Stimulated activated effector memory CD8-positive, alpha-beta T cell treated with anti-CD3 and anti-CD28 coated beads, Interleukin-12 subunit alpha, Interleukin-12 subunit beta, amount 100 ng/mL, for 72 hours (primary cell): Measurements from ENCODE around the gene DCTN2.
A peak's percentile ranks its signal among the peaks of the same experiment; 100 is the strongest.
"Not testable (repeated sequence)": the region's sequence is repeated elsewhere in the genome, so short reads cannot be mapped to it uniquely, and the experiment has no call there.

Experiments used
- ATAC-seq: fragments of 150-1000 bp; cut with Tn5 transposase; 2 replicates; pipeline ENCODE4 v1.10.0; 2021
- DNase-seq, 2 donors: peaks; one replicate each; pipeline ENCODE4 v3.0.0; 2021 to 2022; ENCODE audit warnings: low spot score in 2 of 2
- H3K27ac Mint-ChIP-seq: one replicate; pipeline ENCODE4 v1.8.0; 2022; ENCODE audit warnings: mild to moderate bottlenecking, mixed read lengths
- H3K36me3 Mint-ChIP-seq: one replicate; pipeline ENCODE4 v1.8.0; 2022; ENCODE audit warnings: mild to moderate bottlenecking, mixed read lengths
- H3K4me1 Mint-ChIP-seq: one replicate; pipeline ENCODE4 v1.8.0; 2022; ENCODE audit warnings: mixed read lengths
- H3K4me3 Mint-ChIP-seq: one replicate; pipeline ENCODE4 v1.8.0; 2022; ENCODE audit warnings: mild to moderate bottlenecking, mixed read lengths
- H3K9me3 Mint-ChIP-seq: one replicate; pipeline ENCODE4 v1.8.0; 2022; ENCODE audit warnings: mixed read lengths

DCTN2 gene

GRCh38 chr12:57546438-57547287, at the start of gene DCTN2:
DCTN2 (minus strand) TSS chr12:57547192; CDS start chr12:57547063, 129 bp downstream.
- peak within 1 kb of the TSS; percentile 97 for H3K4me3 Mint-ChIP-seq
- H3K9me3 Mint-ChIP-seq, result no peaks in the 10 kb centered on the region
- DNase-seq, result peak; percentile 76 to 93
- peak; percentile 95 for ATAC-seq
- H3K27ac Mint-ChIP-seq, result peak within 1 kb of the TSS; percentile 99
- H3K4me1 Mint-ChIP-seq, result peaks cover 54% of the 10 kb centered on the region
- peaks cover 43% of the 10 kb centered on the region for H3K36me3 Mint-ChIP-seq

DNA sequence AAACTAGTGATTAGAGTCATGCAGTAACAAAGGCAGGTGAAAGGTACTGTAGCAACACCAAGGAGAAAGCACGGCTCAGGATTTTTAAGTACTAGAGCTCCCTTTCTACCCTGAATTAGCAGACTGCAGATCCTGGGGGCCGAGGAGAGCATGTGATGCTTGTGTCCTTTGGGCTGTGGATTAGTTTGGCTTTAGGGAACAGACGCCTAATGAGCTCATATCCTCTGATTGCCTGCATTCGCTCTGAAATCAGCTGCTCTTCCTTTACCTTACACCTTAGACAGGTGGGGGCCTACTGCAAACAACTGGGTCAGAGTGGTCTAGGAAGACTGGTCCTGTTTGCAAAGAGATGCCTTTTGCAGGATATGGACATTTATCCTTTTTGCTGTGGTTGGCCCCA, 46.2 kb upstream of the DCTN2 start:
- Mint-ChIP-seq H3K9me3 (no peaks in the 10 kb centered on the region), H3K4me1 (peaks cover 24% of the 10 kb centered on the region), H3K36me3 (peaks cover 53% of the 10 kb centered on the region), H3K4me3 (no peak overlapping the region), H3K27ac (no peak overlapping the region)
- ATAC-seq (no peak), DNase-seq (no peak)

- no peak for ATAC-seq
- H3K4me3 Mint-ChIP-seq, result peak overlapping the region; percentile 84
- no peaks in the 10 kb centered on the region for H3K9me3 Mint-ChIP-seq
- H3K36me3 Mint-ChIP-seq, result peaks cover 47% of the 10 kb centered on the region
- DNase-seq, result no peak
- peak overlapping the region; percentile 88 for H3K27ac Mint-ChIP-seq
- peaks cover 24% of the 10 kb centered on the region for H3K4me1 Mint-ChIP-seq
Observed at GRCh38 chr12:57592551-57593165, 45.7 kb upstream of the DCTN2 start.

- no peak for ATAC-seq
- DNase-seq, result no peak
- no peaks in the 10 kb centered on the region for H3K9me3 Mint-ChIP-seq
- H3K36me3 Mint-ChIP-seq, result peaks cover 39% of the 10 kb centered on the region
- H3K4me1 Mint-ChIP-seq, result peaks cover 24% of the 10 kb centered on the region
- peak overlapping the region; percentile 84 for H3K4me3 Mint-ChIP-seq
- H3K27ac Mint-ChIP-seq, result peak overlapping the region; percentile 88
Observed at GRCh38 chr12:57591782-57592325, 44.9 kb upstream of the DCTN2 start.

DNA sequence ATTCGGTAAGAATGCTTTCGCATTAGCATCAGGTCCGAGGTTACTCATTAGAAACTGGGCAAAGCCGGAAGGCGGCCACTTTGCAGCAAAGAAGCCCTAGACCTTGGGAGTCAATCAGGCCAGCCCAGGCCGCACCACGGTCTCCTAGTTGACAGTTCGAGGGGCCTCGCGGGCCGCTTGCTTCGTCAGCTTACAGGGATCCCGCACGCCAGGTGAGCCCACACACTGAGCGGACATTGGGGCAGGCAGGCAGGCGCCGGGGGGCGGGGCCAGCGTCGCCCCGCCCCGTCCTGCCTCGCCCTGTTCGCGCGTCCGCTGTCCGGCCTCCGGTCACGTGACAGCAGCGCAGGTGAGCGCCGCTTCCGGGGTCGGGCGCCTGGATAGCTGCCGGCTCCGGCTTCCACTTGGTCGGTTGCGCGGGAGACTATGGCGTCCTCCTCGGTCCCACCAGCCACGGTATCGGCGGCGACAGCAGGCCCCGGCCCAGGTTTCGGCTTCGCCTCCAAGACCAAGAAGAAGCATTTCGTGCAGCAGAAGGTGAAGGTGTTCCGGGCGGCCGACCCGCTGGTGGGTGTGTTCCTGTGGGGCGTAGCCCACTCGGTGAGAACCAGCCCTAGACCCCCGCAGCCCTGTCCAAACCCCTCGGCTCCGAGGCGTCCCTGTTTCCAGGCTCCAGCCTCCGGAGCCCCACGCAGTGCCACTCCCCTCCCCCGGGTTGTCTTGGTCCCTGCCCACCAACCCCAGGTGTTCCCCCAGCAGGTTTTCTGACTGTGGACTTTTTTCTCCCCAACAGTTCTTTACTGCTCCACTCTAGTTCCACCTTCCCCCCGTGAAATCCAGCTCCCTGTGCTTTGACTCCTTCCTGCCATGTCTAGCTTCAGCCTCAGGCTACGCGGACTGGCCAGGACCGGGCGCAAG, 44.1 kb upstream of the DCTN2 start, which contains the start of gene PIP4K2C:
TSS of gene PIP4K2C (plus strand) at position 329 of the 918 bp plus-strand sequence. CDS start at position 427, 98 bp downstream.
- peaks cover 32% of the 10 kb centered on the region for H3K36me3 Mint-ChIP-seq
- H3K9me3 Mint-ChIP-seq, result no peaks in the 10 kb centered on the region
- peak within 1 kb of the TSS; percentile 88 for H3K27ac Mint-ChIP-seq
- peaks cover 24% of the 10 kb centered on the region for H3K4me1 Mint-ChIP-seq
- ATAC-seq (peak; percentile 95), DNase-seq (peak; percentile 64 to 89)
- H3K4me3 Mint-ChIP-seq, result peak within 1 kb of the TSS; percentile 84

DNA sequence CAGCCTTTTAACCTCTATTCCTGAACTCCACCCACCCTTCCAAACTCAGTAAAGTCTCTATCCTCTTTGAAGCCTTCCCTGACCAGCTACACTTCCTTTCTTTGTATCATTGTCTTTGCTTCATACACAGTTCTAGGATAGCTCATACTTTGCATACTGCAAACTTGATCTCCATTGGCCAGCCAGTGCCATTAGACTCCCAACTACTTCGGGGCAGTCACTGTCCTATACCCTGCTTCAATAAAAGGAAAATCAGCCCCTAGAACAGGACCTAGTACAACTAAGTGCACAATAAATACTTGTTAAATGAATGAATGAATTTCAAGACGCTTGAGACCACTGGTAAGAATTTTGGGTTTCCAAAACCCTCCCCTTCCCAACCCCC, 43.5 kb upstream of the DCTN2 start:
- ATAC-seq (no peak), DNase-seq (no peak)
- H3K9me3 Mint-ChIP-seq, result no peaks in the 10 kb centered on the region
- peaks cover 24% of the 10 kb centered on the region for H3K4me1 Mint-ChIP-seq
- H3K4me3 Mint-ChIP-seq, result peak overlapping the region; percentile 84
- peaks cover 25% of the 10 kb centered on the region for H3K36me3 Mint-ChIP-seq
- H3K27ac Mint-ChIP-seq, result peak overlapping the region; percentile 88

DNA sequence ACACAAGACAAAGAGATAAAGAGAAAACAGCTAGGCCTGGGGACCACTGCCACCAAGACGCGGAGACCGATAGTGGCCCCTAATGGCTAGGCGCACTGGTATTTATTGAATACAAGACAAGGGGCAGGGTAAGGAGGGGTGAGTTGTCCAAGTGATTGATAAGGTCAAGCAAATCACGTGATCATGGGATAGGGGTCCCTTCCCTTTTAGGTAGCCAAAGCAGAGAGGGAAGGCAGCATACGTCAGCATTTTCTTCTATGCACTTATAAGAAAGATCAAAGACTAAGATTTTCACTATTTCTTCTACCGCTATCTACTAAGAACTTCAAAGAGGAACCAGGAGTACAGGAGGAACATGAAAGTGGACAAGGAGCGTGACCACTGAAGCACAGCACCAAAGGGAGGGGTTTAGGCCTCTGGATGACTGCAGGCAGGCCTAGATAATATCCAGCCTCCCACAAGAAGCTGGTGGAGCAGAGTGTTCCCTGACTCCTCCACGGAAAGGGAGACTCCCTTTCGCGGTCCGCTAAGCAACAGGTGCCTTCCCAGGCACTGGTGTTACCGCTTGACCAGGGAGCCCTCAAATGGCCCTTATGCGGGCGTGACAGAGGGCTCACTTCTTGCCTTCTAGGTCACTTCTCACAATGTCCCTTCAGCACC, 42.1 kb upstream of the DCTN2 start:
- not testable (repeated sequence) for H3K4me3 Mint-ChIP-seq, H3K9me3 Mint-ChIP-seq, H3K27ac Mint-ChIP-seq, DNase-seq, ATAC-seq
- H3K4me1 Mint-ChIP-seq, result peaks cover 24% of the 10 kb centered on the region
- peaks cover 12% of the 10 kb centered on the region for H3K36me3 Mint-ChIP-seq

DNA sequence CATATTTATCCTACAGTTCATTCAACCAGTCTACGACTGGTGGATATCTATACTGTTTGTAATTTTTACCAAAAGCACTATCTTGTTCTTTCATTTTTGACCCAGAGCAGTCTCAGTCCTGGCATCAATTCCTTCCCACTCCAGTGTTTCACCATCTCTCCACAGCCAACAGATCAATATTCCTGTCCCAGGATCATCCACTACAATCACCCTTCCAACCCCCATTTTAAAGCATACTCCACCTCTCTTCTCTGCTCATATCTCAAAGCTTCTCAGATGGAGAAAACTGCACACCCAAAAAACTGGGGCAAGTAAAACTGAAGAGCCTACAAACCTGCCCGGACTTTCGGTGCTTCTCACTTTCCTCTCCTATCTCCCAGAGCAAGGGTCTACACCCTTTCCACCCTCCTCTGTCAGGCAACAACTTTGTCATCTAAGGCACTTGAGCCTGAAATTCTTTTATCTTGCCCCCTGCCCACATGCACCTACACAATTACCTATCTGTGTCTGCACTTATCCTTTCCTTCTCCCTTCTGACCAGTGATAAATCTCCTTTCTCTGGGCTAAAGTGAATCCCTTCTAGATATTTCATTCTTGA, 39.9 kb upstream of the DCTN2 start:
- no peak overlapping the region for H3K4me3 Mint-ChIP-seq
- no peaks in the 10 kb centered on the region for H3K9me3 Mint-ChIP-seq
- peaks cover 23% of the 10 kb centered on the region for H3K4me1 Mint-ChIP-seq
- no peak for ATAC-seq
- no peak overlapping the region for H3K27ac Mint-ChIP-seq
- no peak for DNase-seq
- H3K36me3 Mint-ChIP-seq, result peaks cover 6% of the 10 kb centered on the region

DNA sequence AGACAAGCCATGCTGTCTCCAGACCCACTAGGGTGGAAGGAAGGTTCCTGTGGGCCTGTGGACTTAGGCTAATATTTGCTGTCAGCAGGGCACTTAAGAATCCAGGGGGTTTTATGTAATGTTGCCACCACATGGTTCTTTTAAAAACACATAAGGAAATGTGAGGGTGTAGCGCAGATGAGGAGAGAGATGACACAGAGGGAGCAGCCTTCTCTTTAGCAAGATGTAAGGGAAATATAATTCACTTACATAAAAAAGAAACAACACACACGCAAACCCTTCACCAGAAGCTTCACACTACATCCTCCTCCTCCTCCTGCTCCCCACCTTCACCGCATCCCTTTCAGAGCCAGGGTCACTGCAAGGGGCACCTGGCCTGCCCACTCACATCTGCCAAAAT, 39.1 kb upstream of the DCTN2 start:
- Mint-ChIP-seq H3K36me3 (no peaks in the 10 kb centered on the region), H3K4me1 (peaks cover 16% of the 10 kb centered on the region), H3K27ac (no peak overlapping the region), H3K4me3 (no peak overlapping the region), H3K9me3 (no peaks in the 10 kb centered on the region)
- ATAC-seq, result no peak
- DNase-seq, result no peak

GRCh38 chr12:57585156-57585555, 38.2 kb upstream of the DCTN2 start:
- Mint-ChIP-seq H3K9me3 (no peaks in the 10 kb centered on the region), H3K27ac (no peak overlapping the region), H3K4me1 (peaks cover 10% of the 10 kb centered on the region), H3K36me3 (no peaks in the 10 kb centered on the region), H3K4me3 (no peak overlapping the region)
- DNase-seq (no peak), ATAC-seq (no peak)

- ATAC-seq, result no peak
- Mint-ChIP-seq H3K4me3 (no peak overlapping the region), H3K36me3 (no peaks in the 10 kb centered on the region), H3K4me1 (peaks cover 8% of the 10 kb centered on the region), H3K9me3 (no peaks in the 10 kb centered on the region), H3K27ac (no peak overlapping the region)
- no peak for DNase-seq
Observed at GRCh38 chr12:57584690-57585089, 37.7 kb upstream of the DCTN2 start.

DNA sequence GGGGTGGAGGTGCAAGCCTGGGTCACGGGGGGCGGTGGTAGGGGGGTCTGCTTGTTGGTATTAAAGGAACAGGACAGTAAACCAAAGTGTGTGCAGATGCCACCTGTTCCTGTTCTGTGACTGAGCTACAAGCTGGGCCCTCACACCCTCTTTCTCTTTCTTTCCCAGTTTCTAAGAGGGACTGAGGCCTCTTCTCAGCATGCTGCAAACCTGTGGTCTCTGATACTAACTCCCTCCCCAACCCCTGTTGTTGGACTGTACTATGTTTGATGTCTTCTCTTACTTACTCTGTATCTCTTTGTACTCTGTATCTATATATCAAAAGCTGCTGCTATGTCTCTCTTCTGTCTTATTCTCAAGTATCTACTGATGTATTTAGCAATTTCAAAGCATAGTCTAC, 37.1 kb upstream of the DCTN2 start:
- Mint-ChIP-seq H3K9me3 (no peaks in the 10 kb centered on the region), H3K27ac (no peak overlapping the region), H3K36me3 (no peaks in the 10 kb centered on the region), H3K4me3 (no peak overlapping the region), H3K4me1 (peaks cover 8% of the 10 kb centered on the region)
- DNase-seq (no peak), ATAC-seq (no peak)

DNA sequence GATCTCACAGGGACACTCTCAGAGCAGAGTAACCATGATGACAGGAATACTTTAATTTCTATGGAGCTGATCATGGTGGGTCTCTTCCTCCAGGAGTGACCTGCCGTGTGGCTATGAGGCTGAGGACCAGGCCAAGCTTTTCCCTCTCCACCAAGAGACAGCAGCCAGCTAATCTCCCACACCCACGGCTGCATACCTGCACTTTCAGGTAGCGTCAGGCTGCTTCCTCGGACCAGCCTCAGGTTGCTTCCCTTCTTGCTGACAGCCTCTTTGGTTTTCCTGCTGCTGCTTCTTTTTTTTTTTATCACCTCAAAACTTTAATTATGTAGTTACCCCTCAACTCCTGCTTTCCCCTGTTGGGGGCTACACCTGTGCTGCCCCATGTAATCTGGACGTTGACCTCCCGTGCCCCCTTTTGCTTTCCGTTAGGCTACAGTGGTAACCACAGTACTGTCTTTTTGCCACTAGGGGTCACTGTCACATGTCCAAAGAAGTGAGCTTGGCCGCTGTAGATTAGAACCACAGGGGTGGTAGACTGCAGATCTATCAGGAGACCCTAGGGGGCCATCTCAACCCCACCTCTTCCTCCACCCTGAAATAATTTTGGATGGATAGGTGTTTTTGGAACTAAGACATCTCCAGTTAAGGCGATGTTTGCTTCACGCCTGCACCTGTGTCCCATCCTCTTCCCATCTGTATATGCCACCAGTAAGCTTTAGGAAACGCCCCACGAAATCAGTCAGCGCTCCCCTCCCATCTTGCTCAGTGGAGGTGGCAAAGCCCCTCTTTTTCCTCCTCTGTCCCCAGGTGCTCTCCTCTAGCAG, 36.2 kb upstream of the DCTN2 start:
- Mint-ChIP-seq H3K27ac (no peak overlapping the region), H3K4me3 (no peak overlapping the region), H3K4me1 (peaks cover 8% of the 10 kb centered on the region), H3K9me3 (no peaks in the 10 kb centered on the region), H3K36me3 (no peaks in the 10 kb centered on the region)
- DNase-seq, result peak; percentile 54 to 82
- ATAC-seq, result peak; percentile 95
